Measurements from ENCODE around the gene TNFAIP8.

The TNFAIP8 gene

DNA sequence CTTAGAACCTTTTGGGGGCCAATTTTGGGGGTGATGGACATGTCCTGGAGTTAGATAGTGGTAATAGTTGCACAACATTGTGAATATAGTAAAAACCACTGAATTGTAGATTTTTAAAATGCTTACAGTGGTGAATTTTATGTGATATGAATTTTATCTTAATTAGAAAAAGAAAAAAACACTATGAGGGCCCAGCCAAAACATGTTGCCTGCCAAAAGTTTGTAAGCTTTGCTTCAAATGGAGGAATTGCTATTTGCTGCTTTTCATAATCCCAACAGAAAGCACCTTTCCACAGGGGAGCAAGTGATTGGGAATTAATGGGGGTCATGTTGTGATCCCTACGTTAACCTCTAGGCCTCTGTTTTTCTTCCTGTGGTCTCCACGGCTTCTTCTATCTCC is 19.1 kb downstream of the TNFAIP8 start:
- Histone ChIP-seq H3K4me1 (peaks cover 3% of the 10 kb centered on the region; the same call in 1 of the 2 replicates), H3K4me3 (no peak overlapping the region), H3K36me3 (replicated peaks) (no peaks in the 10 kb centered on the region), H3K9me3 (no peaks in the 10 kb centered on the region), H3K27me3 (ENCODE audit: low read depth) (no peaks in the 10 kb centered on the region)
- in situ Hi-C loops (cut with MboI; ENCODE audit: low sequenced_read_pairs) = no loop called here
- no peak for DNase-seq (ENCODE audit: low spot score in 2 of 2)

DNA sequence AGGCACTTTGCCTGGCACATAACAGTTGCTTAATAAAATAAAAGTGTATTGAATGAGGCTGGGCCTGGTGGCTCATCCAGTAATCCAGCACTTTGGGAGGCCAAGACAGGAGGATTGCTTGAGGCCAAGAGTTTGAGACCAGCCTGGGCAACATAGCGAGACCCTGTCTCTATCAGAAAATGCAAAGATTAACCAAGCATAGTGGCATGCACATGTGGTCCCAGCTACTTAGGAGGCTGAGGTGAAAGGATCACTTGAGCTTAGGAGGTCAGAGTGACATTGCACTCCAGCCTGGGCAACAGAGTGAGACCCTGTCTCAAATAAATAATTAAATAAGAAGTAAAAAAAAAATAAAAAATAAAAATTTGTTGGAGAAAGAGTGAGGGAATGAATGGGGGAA is 21.2 kb downstream of the TNFAIP8 start:
- in situ Hi-C loops (cut with MboI; ENCODE audit: low sequenced_read_pairs) = no loop called here
- no peaks in the 10 kb centered on the region for H3K9me3 ChIP-seq

DNA sequence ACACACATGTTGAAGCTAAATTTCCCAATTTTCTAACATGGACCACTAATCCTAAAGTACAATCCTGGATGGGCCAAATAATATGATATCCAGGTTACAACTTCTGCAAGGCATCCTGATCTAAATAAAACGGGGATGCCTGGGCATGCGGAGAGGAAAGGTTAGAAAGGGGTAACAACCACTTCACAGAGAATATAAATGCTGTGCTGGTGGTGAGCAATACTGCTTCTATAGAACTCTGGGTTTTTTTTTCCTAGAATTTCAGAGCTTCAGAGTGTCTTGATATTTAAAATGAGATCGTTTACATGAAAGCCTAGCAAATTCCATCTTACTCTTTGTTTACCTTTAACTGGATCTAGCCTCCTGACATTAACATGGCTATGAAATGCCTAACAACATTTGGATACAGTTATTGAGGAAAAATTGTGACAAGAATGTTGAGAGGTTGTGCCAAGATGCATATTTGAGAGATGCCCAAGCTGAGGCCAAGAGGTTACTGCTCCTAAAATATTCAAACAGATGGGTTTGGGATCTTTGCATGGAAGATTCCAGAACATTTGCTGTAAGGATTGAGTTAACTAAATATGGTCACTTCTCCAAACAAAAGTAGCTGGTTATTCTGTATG is 22.4 kb downstream of the TNFAIP8 start:
- in situ Hi-C loops (cut with MboI; ENCODE audit: low sequenced_read_pairs) = no loop called here
- peaks cover 8% of the 10 kb centered on the region for H3K4me1 ChIP-seq
- no peaks in the 10 kb centered on the region for H3K36me3 ChIP-seq (replicated peaks)
- no peak for DNase-seq (ENCODE audit: low spot score in 2 of 2)
- H3K9me3 ChIP-seq = no peaks in the 10 kb centered on the region
- no peak overlapping the region for H3K4me3 ChIP-seq
- H3K27me3 ChIP-seq (ENCODE audit: low read depth) = no peaks in the 10 kb centered on the region

More for the DNA sequence above, 21.2 kb downstream of the TNFAIP8 start:
- DNase-seq (ENCODE audit: low spot score in 2 of 2) = no peak
- no peaks in the 10 kb centered on the region for H3K27me3 ChIP-seq (ENCODE audit: low read depth)
- no peaks in the 10 kb centered on the region; the same call in 1 of the 2 replicates for H3K4me1 ChIP-seq
- no peak overlapping the region for H3K4me3 ChIP-seq
- H3K36me3 ChIP-seq (replicated peaks) = no peaks in the 10 kb centered on the region

DNA sequence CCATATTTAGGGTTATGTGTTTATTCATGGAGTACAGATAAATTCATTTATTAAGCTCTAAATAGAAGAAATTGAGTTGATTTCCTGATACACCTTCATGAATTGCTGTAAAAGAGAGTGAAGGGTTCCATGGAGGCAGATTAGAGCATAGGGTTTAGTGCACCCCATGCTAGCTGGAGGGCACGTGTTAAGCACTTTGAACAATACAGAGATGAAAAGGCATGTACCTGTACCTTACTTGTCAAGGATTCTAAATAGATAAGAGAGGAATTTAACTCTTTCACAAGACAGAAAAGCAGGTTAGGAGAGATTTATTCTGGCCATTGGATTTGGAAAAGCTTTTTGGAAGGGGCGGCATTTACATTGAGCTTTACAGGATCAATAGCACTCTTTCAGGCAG is 23.3 kb downstream of the TNFAIP8 start:
- no peak overlapping the region for H3K4me3 ChIP-seq
- no peaks in the 10 kb centered on the region for H3K27me3 ChIP-seq (ENCODE audit: low read depth)
- no peak for DNase-seq (ENCODE audit: low spot score in 2 of 2)
- no peaks in the 10 kb centered on the region for H3K36me3 ChIP-seq (replicated peaks)
- H3K9me3 ChIP-seq = no peaks in the 10 kb centered on the region
- in situ Hi-C loops (cut with MboI; ENCODE audit: low sequenced_read_pairs) = no loop called here
- H3K4me1 ChIP-seq = peaks cover 10% of the 10 kb centered on the region

DNA sequence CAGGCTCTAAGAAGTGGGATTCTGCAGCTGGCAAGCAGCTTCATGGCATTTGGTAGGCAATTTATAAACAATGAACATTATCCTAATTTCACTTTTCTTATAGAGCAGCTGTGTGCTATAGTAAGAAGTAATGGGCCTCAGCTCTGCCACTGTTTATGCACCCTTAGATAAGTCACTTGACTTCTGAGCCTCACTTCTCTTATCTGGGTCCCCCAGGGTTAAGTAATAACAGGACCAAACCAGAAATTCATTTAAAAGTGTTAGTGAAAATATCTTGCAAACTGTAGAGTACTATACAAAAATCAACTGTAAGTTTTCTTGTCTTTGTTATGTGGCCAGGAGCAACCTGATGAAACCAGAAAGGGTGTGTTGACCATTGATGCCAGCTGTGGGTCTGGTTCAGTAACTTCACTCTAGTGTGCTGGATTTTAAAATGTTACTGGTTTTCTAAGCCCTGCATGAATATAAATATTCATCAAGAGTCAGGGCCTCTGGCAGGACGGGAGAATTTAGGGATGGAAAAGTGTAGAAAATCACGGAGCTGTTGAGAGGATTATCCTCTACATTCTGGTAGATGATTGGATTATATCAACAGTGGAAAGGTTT is 24.2 kb downstream of the TNFAIP8 start:
- Histone ChIP-seq H3K36me3 (replicated peaks) (no peaks in the 10 kb centered on the region), H3K4me1 (peaks cover 10% of the 10 kb centered on the region), H3K4me3 (no peak overlapping the region), H3K27me3 (ENCODE audit: low read depth) (no peaks in the 10 kb centered on the region), H3K9me3 (no peaks in the 10 kb centered on the region)
- no peak for DNase-seq (ENCODE audit: low spot score in 2 of 2)
- in situ Hi-C loops (cut with MboI; ENCODE audit: low sequenced_read_pairs) = no loop called here

DNA sequence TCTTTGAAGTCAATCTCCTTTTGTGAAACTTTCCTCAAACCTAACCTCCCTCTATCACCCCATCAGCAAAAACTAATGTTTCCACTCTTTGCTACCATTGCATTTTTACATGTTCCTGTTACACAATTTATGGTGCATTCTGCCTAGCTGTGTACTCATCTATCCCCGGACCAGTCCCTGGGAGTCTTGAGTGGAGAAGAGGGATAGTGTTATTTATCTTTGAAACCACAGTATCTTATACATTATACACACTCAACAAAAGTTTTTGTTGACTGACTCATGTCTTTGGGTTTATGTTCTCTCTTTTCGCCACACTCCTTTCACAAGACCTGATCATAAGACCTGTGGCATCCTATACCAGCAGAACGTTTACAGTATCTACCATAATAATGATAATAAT is 26.4 kb downstream of the TNFAIP8 start:
- H3K4me3 ChIP-seq = no peak overlapping the region
- H3K36me3 ChIP-seq (replicated peaks) = no peaks in the 10 kb centered on the region
- H3K4me1 ChIP-seq = peaks cover 16% of the 10 kb centered on the region
- in situ Hi-C loops (cut with MboI; ENCODE audit: low sequenced_read_pairs) = no loop called here
- no peak for DNase-seq (ENCODE audit: low spot score in 2 of 2)
- H3K27me3 ChIP-seq (ENCODE audit: low read depth) = no peaks in the 10 kb centered on the region
- no peaks in the 10 kb centered on the region for H3K9me3 ChIP-seq

DNA sequence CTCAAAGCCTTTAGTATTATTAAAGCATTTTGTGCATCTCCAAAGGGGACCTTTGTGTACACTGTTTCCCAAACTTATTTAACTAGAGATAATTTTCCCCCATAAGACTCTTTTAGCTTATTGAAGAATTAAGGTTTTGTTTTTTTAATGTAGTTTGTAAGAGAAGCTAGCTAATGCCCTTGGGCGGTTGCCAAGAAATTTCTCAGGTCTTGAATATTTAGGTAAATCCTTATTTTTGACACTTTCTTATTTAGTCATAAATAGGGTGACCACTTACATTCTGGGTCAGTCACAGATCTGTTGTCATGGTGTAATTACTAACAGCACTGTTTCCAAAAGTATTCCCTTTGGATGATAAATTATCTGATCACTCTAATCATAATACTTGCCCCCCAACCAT is 27.2 kb downstream of the TNFAIP8 start:
- in situ Hi-C loops (cut with MboI; ENCODE audit: low sequenced_read_pairs) = no loop called here
- Histone ChIP-seq H3K36me3 (replicated peaks) (no peaks in the 10 kb centered on the region), H3K4me3 (no peak overlapping the region), H3K9me3 (no peaks in the 10 kb centered on the region), H3K27me3 (ENCODE audit: low read depth) (no peaks in the 10 kb centered on the region), H3K4me1 (peaks cover 16% of the 10 kb centered on the region)
- DNase-seq (ENCODE audit: low spot score in 2 of 2) = peak; percentile 32

DNA sequence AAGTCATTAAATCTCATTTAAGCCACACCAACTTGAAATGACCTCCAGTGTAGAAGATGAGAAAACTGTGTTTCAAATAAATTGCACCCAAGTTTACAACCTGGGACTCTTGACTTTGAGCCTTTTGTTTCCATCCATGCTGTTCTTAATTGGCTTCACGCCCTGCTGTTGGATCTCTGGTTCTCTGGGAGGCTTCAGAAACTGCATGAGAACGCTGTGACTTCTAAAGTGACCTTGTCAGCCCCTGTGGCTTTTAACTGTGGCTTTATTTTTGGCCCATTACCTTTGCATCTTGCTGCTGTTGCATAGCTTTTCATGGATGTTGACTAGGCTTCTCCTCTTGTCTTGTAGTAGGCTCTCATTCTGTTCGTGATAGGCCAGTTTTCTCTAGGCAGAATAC is 29.3 kb downstream of the TNFAIP8 start:
- in situ Hi-C loops (cut with MboI; ENCODE audit: low sequenced_read_pairs) = no loop called here
- peaks cover 16% of the 10 kb centered on the region for H3K4me1 ChIP-seq

DNA sequence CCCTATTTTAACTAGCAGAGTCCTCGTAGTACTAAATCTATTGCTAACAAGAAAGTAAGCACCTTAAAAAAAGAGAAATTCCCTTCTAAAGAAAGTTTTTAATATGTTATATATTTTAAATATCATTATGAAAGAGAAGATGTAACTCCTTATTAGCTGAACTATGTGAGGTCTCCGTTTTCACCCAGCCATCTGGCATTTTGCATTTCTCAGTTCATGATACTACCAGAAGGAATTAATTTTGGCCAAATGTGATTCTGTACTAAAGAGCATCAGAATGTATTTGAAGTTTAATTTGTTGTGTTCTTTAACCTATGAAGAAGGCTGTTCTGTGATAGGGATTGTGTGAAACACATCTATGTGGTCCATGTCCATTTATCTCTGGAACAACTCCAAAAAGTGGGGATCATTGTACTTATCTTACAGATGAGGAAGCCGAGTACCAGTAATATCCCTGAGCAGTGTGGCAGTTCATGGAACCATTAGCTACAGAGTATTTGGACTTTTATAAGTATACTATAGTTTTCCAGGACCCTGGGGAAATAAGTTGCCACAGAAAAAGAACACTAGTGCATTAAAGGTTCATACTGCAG is 29.8 kb downstream of the TNFAIP8 start:
- Histone ChIP-seq H3K27me3 (ENCODE audit: low read depth) (no peaks in the 10 kb centered on the region), H3K36me3 (replicated peaks) (no peaks in the 10 kb centered on the region), H3K4me1 (peaks cover 16% of the 10 kb centered on the region), H3K9me3 (no peaks in the 10 kb centered on the region), H3K4me3 (no peak overlapping the region)
- in situ Hi-C loops (cut with MboI; ENCODE audit: low sequenced_read_pairs) = no loop called here
- no peak for DNase-seq (ENCODE audit: low spot score in 2 of 2)

More for the DNA sequence above, 29.3 kb downstream of the TNFAIP8 start:
- no peaks in the 10 kb centered on the region for H3K27me3 ChIP-seq (ENCODE audit: low read depth)
- no peak for DNase-seq (ENCODE audit: low spot score in 2 of 2)
- H3K4me3 ChIP-seq = no peak overlapping the region
- no peaks in the 10 kb centered on the region for H3K36me3 ChIP-seq (replicated peaks)
- H3K9me3 ChIP-seq = no peaks in the 10 kb centered on the region

DNA sequence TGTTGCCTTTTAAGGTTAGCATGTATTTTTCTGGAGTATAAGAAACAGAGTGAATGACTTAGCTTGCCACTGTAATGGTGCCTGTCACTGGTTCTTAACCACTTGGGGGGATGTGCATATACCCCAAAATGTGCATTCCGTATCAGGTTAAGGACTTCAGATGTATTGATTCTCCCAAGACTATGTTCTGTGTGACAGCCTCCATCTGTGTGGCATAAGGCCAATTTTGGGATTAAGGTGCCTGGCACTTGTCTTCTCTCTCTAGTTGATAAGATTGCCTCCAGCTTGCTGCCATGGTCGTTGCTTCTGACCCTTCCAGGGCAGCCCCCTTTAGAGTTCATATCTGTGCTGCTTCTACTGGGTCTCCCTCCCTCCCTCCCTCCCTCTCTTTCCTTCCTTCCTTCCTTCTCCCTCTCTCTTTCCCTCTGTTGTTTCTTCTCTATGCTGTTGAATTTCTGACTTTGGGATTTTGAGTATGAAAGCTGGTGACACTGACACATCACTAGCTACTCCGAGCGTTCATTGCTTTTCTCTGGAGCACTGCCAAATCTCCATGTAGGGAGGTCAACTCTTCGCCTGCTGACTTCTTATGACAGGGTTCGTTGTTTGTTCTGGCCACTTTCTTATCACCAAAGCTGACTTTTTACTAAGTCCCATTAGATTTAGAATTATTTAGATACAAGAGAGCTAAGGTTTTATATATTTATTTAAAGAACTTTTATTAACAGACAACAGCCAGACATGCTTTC is 31.0 kb downstream of the TNFAIP8 start:
- peaks cover 17% of the 10 kb centered on the region for H3K4me1 ChIP-seq

DNA sequence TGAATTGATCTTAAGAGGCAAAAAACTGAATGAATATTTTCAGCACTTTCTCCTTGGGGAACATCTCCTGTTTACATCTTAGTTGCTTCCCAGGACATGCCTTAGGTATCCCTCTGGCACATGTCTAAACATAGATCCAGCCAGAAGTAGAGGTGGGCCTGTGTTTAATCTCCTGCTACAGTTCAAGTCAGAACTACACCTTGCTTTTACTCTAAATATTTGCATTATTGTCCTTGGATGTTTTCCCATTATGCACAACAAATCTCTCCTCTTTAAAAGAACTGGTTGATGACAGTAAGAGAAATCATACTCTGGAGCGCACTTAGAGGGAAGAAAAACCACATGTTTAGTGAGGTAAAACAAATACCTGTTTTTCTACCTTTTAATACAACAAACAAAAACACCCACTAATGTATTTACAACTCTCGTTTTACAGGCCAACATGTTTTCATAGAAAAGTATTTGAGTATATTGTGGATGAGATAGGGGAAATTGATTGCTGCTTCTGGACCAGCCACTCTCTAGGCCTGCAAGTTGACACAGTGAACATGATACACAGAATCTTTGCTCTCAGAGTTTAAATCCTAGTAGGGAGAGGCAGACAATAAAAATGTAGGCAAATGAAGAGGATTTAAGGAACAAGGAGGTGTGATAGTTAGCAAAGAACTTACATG is 32.3 kb downstream of the TNFAIP8 start:
- Histone ChIP-seq H3K36me3 (replicated peaks) (no peaks in the 10 kb centered on the region), H3K9me3 (no peaks in the 10 kb centered on the region), H3K27me3 (ENCODE audit: low read depth) (no peaks in the 10 kb centered on the region), H3K4me3 (no peak overlapping the region), H3K4me1 (peaks cover 14% of the 10 kb centered on the region)
- in situ Hi-C loops (cut with MboI; ENCODE audit: low sequenced_read_pairs) = no loop called here
- DNase-seq (ENCODE audit: low spot score in 2 of 2) = no peak

More for the DNA sequence above, 31.0 kb downstream of the TNFAIP8 start:
- DNase-seq (ENCODE audit: low spot score in 2 of 2) = no peak
- Histone ChIP-seq H3K36me3 (replicated peaks) (no peaks in the 10 kb centered on the region), H3K9me3 (no peaks in the 10 kb centered on the region), H3K4me3 (no peak overlapping the region), H3K27me3 (ENCODE audit: low read depth) (no peaks in the 10 kb centered on the region)
- in situ Hi-C loops (cut with MboI; ENCODE audit: low sequenced_read_pairs) = no loop called here

DNA sequence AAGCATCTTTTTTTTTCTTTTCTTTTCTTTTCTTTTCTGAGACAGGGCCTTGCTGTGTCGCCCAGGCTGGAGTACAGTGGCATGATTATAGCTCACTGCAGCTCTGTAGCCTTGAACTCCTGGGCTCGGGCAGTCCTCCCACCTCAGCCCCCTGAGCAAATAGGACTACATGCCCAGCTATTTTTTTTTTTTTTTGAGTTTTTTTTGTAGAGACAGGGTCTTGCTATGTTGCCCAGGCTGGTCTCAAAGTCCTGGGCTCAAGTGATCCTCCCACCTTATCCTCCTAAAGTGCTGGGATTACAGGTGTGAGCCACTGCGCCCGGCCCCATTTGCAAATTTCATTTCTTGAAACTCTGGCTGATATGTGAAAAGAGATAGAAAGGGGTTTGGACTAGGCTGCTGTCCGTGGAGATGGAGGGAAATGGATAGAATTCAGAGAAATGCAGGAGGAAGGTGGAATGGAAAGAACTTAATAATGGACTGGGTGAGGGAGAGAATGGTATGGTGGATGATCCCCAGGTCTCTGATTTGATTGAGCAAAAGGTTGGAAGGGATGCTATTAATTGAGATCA is 32.9 kb downstream of the TNFAIP8 start:
- Histone ChIP-seq H3K4me3 (no peak overlapping the region), H3K27me3 (ENCODE audit: low read depth) (no peaks in the 10 kb centered on the region), H3K9me3 (no peaks in the 10 kb centered on the region), H3K4me1 (peaks cover 10% of the 10 kb centered on the region), H3K36me3 (replicated peaks) (no peaks in the 10 kb centered on the region)
- DNase-seq (ENCODE audit: low spot score in 2 of 2) = no peak
- in situ Hi-C loops (cut with MboI; ENCODE audit: low sequenced_read_pairs) = no loop called here

DNA sequence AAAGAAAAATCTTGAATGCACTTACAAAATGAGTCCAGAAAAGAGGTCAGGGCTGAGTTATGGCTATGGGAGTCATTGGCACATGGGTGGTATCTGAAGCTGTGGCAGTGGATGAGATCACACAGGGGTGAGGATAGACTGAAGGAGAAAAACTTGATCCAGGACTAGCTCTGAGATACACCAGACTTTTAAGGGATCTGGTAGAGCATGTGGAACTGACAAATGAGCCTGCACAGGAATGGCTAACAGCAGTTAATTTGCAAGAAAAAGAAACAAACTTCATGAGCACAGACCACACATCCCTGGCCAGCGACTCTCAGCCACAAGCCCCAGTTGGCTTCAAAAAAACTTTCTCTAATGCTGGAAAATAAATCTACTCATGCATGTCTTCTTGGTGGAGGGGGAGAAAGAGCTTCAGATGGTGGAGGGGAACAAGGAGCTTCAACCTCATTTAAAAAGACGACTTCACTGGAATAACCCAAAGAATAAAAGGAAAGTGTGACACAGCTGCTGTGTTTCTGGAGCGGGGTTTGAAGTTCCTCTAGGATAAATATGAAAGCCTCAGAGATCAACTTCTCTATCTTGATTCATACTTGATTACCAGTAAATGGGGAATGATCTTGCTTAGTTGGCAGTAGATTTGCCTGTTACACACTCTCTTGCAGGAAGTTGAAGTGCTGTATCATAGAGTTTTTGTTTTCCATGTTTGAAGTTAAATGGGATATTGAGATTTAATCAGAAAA is 33.6 kb downstream of the TNFAIP8 start:
- Histone ChIP-seq H3K36me3 (replicated peaks) (no peaks in the 10 kb centered on the region), H3K4me1 (peaks cover 10% of the 10 kb centered on the region), H3K27me3 (ENCODE audit: low read depth) (no peaks in the 10 kb centered on the region), H3K4me3 (no peak overlapping the region), H3K9me3 (no peaks in the 10 kb centered on the region)
- in situ Hi-C loops (cut with MboI; ENCODE audit: low sequenced_read_pairs) = no loop called here
- DNase-seq (ENCODE audit: low spot score in 2 of 2) = no peak
